Suprapubic skin (tissue), 4 donors: Measurements from ENCODE around the gene NUCB1. TPM values are rescaled to one million over a fixed set of nuclear protein-coding genes. Genes with fewer than 3 reads are reported as not detected.
A peak's percentile ranks its signal among the peaks of the same experiment; 100 is the strongest.
"Not testable (repeated sequence)": the region's sequence is repeated elsewhere in the genome, so short reads cannot be mapped to it uniquely, and the experiment has no call there.

Source experiments
- DNase-seq, 2 donors: peaks; one replicate each; pipeline ENCODE4 v3.0.0-alpha.2; 2019; ENCODE audit warnings: low spot score in 2 of 2
- H3K27ac ChIP-seq: fragments of 200-600 bp; sonication (generic); one replicate; pipeline ENCODE4 v1.5.1; 2019
- H3K27me3 ChIP-seq: fragments of 200-600 bp; sonication (generic); one replicate; pipeline ENCODE4 v1.5.1; 2019
- H3K36me3 ChIP-seq: fragments of 200-600 bp; sonication (generic); one replicate; pipeline ENCODE4 v1.5.1; 2019
- H3K4me1 ChIP-seq: fragments of 200-600 bp; sonication (generic); one replicate; pipeline ENCODE4 v1.5.1; 2019
- H3K4me3 ChIP-seq: fragments of 200-600 bp; sonication (generic); one replicate; pipeline ENCODE4 v1.5.1; 2019; ENCODE audit warnings: mild to moderate bottlenecking
- H3K9me3 ChIP-seq: fragments of 200-600 bp; sonication (generic); one replicate; pipeline ENCODE4 v1.5.1; 2019
- CTCF ChIP-seq, 2 donors: fragments of 200-600 bp in 1 of 2; fragments of 450-650 bp in 1 of 2; sonication (generic) in 1 of 2; IDR thresholded peaks; one replicate each; pipeline ENCODE4 v1.5.1; 2016 to 2019; ENCODE audit warnings: antibody characterized with exemption in 2 of 2, mild to moderate bottlenecking in 1 of 2, moderate library complexity in 1 of 2
- EP300 ChIP-seq: sonication (generic); formaldehyde crosslinking; IDR thresholded peaks from one replicate; pipeline ENCODE4 v1.6.1; 2017; ENCODE audit warnings: antibody characterized with exemption
- POLR2A ChIP-seq, 2 donors: fragments of 450-650 bp; IDR thresholded peaks; one replicate each; pipeline ENCODE4 v1.6.1; 2017; ENCODE audit warnings: antibody characterized with exemption in 2 of 2, mild to moderate bottlenecking in 2 of 2, moderate library complexity in 2 of 2
- POLR2AphosphoS5 ChIP-seq, 3 donors: sonication (generic); formaldehyde crosslinking; IDR thresholded peaks; one replicate each; pipeline ENCODE4 v1.6.1; 2017; ENCODE audit warnings: antibody characterized with exemption in 3 of 3
- WGBS: methylation state at CpG from one replicate; pipeline ENCODE4 v1.1.5; 2018; 5-methylcytosine and 5-hydroxymethylcytosine counted together
- total RNA-seq, 4 donors: library from RNA; depleted of rRNA; stranded (reverse); fragments of >200 nt; gene quantifications; one replicate each; pipeline ENCODE4 v1.1.0, GENCODE V29; 2016

NUCB1 gene
- total RNA-seq, 4 donors from 2014 or later: 132 to 220 (median 204) TPM

- Histone ChIP-seq H3K27ac (peak overlapping the region; percentile 80), H3K27me3 (no peaks in the 10 kb centered on the region), H3K36me3 (peaks cover 4% of the 10 kb centered on the region), H3K4me3 (peak overlapping the region; percentile 40), H3K9me3 (no peaks in the 10 kb centered on the region), H3K4me1 (peaks cover 29% of the 10 kb centered on the region)
- no peak for TF ChIP-seq POLR2A (IDR thresholded peaks at IDR 0.05)
- TF ChIP-seq EP300: no peak
- TF ChIP-seq POLR2AphosphoS5 (IDR thresholded peaks at IDR 0.05): no peak
- TF ChIP-seq CTCF (IDR thresholded peaks at IDR 0.05): no peak
- 50% methylated on average over 13 of the region's 14 CpGs for WGBS
- DNase-seq: no peak
Measured at GRCh38 chr19:48867123-48867745, 32.9 kb upstream of the NUCB1 start.

GRCh38 chr19:48867746-48868113 lies 32.4 kb upstream of the NUCB1 start:
- Histone ChIP-seq H3K36me3 (peaks cover 4% of the 10 kb centered on the region), H3K27ac (peak overlapping the region; percentile 80), H3K9me3 (no peaks in the 10 kb centered on the region), H3K27me3 (no peaks in the 10 kb centered on the region), H3K4me3 (peak overlapping the region; percentile 40), H3K4me1 (peaks cover 29% of the 10 kb centered on the region)
- 13% methylated on average over 3 of the region's 7 CpGs for WGBS
- DNase-seq: no peak
- TF ChIP-seq CTCF (IDR thresholded peaks at IDR 0.05) (no peak), POLR2AphosphoS5 (IDR thresholded peaks at IDR 0.05) (no peak), POLR2A (IDR thresholded peaks at IDR 0.05) (no peak), EP300 (no peak)

GRCh38 chr19:48868114-48868886 lies 31.8 kb upstream of the NUCB1 start, which contains the start of gene PLEKHA4:
Gene PLEKHA4, minus strand, starts transcription at chr19:48868617. Its CDS starts 997 bp downstream, at chr19:48867620.
- Histone ChIP-seq H3K27ac (peak within 1 kb of the TSS; percentile 80), H3K36me3 (peaks cover 6% of the 10 kb centered on the region), H3K4me3 (peak within 1 kb of the TSS; percentile 40), H3K27me3 (no peaks in the 10 kb centered on the region), H3K4me1 (peaks cover 31% of the 10 kb centered on the region), H3K9me3 (no peaks in the 10 kb centered on the region)
- TF ChIP-seq EP300 (no peak), POLR2A (IDR thresholded peaks at IDR 0.05) (peak in 1 of 2 donors; percentile 18)
- peak; percentile 86 for DNase-seq
- 17% methylated on average over 10 of the region's 11 CpGs for WGBS

- no peak for TF ChIP-seq CTCF (IDR thresholded peaks at IDR 0.05)
- no peak for TF ChIP-seq POLR2AphosphoS5 (IDR thresholded peaks at IDR 0.05)
- no peak for TF ChIP-seq POLR2A (IDR thresholded peaks at IDR 0.05)
- TF ChIP-seq EP300: no peak
- no peaks in the 10 kb centered on the region for H3K9me3 ChIP-seq
- H3K4me3 ChIP-seq: no peak overlapping the region
- H3K4me1 ChIP-seq: peaks cover 49% of the 10 kb centered on the region
- H3K27me3 ChIP-seq: no peaks in the 10 kb centered on the region
- DNase-seq: no peak
- no peak overlapping the region for H3K27ac ChIP-seq
- WGBS: 92% methylated on average over 9 of the region's 9 CpGs
- H3K36me3 ChIP-seq: peaks cover 20% of the 10 kb centered on the region
Measured at GRCh38 chr19:48870048-48870447, 30.1 kb upstream of the NUCB1 start.

- not testable (repeated sequence) for H3K9me3 ChIP-seq, H3K27me3 ChIP-seq
- Histone ChIP-seq H3K4me3 (peak overlapping the region; percentile 98), H3K36me3 (peaks cover 29% of the 10 kb centered on the region), H3K4me1 (peaks cover 62% of the 10 kb centered on the region), H3K27ac (peak overlapping the region; percentile 100)
- 68% methylated on average over 31 of the region's 31 CpGs for WGBS
- peak in 1 of 2 donors; percentile 66 for DNase-seq
Measured at GRCh38 chr19:48871471-48872181, 28.5 kb upstream of the NUCB1 start.
